ENCODE data around the gene HTR4. TPM values are rescaled to one million over a fixed set of nuclear protein-coding genes. Genes with fewer than 3 reads are reported as not detected.

Gene HTR4
- total RNA-seq, 1 experiment from 2014 or later = not detected

- TF ChIP-seq SP1 (IDR thresholded peaks at IDR 0.05; ENCODE audit: low read depth) (no peak), ATF3 (IDR thresholded peaks at IDR 0.05) (no peak), POLR2A (IDR thresholded peaks at IDR 0.05; ENCODE audit: borderline replicate concordance, extremely low read depth, insufficient read depth, insufficient read length) (no peak), YY1 (IDR thresholded peaks at IDR 0.05; ENCODE audit: extremely low read depth, insufficient replicate concordance, low read depth, low read length) (no peak), JUND (IDR thresholded peaks at IDR 0.05) (no peak), SIN3A (IDR thresholded peaks at IDR 0.05; ENCODE audit: low read depth) (no peak), POLR2AphosphoS5 (IDR thresholded peaks at IDR 0.05; ENCODE audit: low read depth, low read length) (no peak), EZH2 (IDR thresholded peaks at IDR 0.05) (no peak), SRF (IDR thresholded peaks at IDR 0.05; ENCODE audit: low read depth) (no peak), ZNF274 (IDR thresholded peaks at IDR 0.05; ENCODE audit: low read depth, low read length) (no peak), EZH2phosphoT487 (IDR thresholded peaks at IDR 0.05; ENCODE audit: borderline replicate concordance) (no peak), REST (IDR thresholded peaks at IDR 0.05; ENCODE audit: low read depth) (no peak), FOSL1 (IDR thresholded peaks at IDR 0.05; ENCODE audit: low read depth) (no peak), TCF7L2 (IDR thresholded peaks at IDR 0.05; ENCODE audit: borderline replicate concordance, extremely low read depth, insufficient read depth, insufficient read length) (no peak), MAX (IDR thresholded peaks at IDR 0.05) (no peak)
- TF ChIP-seq, protein P1, sequence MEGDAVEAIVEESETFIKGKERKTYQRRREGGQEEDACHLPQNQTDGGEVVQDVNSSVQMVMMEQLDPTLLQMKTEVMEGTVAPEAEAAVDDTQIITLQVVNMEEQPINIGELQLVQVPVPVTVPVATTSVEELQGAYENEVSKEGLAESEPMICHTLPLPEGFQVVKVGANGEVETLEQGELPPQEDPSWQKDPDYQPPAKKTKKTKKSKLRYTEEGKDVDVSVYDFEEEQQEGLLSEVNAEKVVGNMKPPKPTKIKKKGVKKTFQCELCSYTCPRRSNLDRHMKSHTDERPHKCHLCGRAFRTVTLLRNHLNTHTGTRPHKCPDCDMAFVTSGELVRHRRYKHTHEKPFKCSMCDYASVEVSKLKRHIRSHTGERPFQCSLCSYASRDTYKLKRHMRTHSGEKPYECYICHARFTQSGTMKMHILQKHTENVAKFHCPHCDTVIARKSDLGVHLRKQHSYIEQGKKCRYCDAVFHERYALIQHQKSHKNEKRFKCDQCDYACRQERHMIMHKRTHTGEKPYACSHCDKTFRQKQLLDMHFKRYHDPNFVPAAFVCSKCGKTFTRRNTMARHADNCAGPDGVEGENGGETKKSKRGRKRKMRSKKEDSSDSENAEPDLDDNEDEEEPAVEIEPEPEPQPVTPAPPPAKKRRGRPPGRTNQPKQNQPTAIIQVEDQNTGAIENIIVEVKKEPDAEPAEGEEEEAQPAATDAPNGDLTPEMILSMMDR (IDR thresholded peaks at IDR 0.05 in 2 of 3, conservative IDR thresholded peaks at IDR 0.05 in 1 of 3; ENCODE audit: borderline replicate concordance in 1 of 3, insufficient read depth in 1 of 3, low read depth in 2 of 3, low read length in 2 of 3) = no peak
- CTCF ChIA-PET = interaction anchor here (3.3 kb wide), 1 partner anchor 276 kb away, joined by 18 read pairs; no protein-coding TSS in a partner anchor
- Histone ChIP-seq H3K4me1 (ENCODE audit: control insufficient read depth in 1 of 2, insufficient read depth in 2 of 2, low read length in 2 of 2) (no peaks in the 10 kb centered on the region), H4K20me1 (ENCODE audit: insufficient read depth) (no peaks in the 10 kb centered on the region), H3K79me2 (ENCODE audit: insufficient read depth, low read length) (no peaks in the 10 kb centered on the region), H3K4me2 (ENCODE audit: low read length) (no peak overlapping the region), H2AFZ (ENCODE audit: low read depth, low read length, poor library complexity, severe bottlenecking) (no peak overlapping the region), H3K9me2 (ENCODE audit: insufficient read depth) (no peaks in the 10 kb centered on the region), H3K36me3 (ENCODE audit: control insufficient read depth in 1 of 2, insufficient read depth in 2 of 2, low read length in 2 of 2) (no peaks in the 10 kb centered on the region), H3K4me3 (replicated peaks in 1 of 2; ENCODE audit: low read depth in 1 of 2, low read length in 2 of 2) (no peak overlapping the region), H3K27ac (ENCODE audit: low read depth, low read length) (no peak overlapping the region), H3K9ac (ENCODE audit: low read length) (no peak overlapping the region), H3K27me3 (ENCODE audit: insufficient read depth, low read length) (peaks cover 11% of the 10 kb centered on the region), H3K9me3 (ENCODE audit: control insufficient read depth in 1 of 2, insufficient read depth in 1 of 2, low read depth in 1 of 2, low read length in 2 of 2) (no peaks in the 10 kb centered on the region)
- RAD21 ChIA-PET (ENCODE audit: low non-redundant PET in 1 of 2, low total read pairs in 2 of 2, uncharacterized antibody in 2 of 2, unreplicated experiment in 2 of 2) = no interaction called here
- no TSS peak for BruUV-seq (replicated peaks)
- DNase-seq (ENCODE audit: low read depth, low spot score) (no peak), ATAC-seq (no peak)
- intact Hi-C loops (cut with micrococcal nuclease) = loop anchor here (5.0 kb wide), 1 partner anchor 278 kb away; no protein-coding TSS in a partner anchor
- POLR2A ChIA-PET = no interaction called here
These were observed 199.1 kb downstream of the HTR4 start for GRCh38 chr5:148455185-148455584.
